ENCODE data around the gene ZNHIT2.

DNA sequence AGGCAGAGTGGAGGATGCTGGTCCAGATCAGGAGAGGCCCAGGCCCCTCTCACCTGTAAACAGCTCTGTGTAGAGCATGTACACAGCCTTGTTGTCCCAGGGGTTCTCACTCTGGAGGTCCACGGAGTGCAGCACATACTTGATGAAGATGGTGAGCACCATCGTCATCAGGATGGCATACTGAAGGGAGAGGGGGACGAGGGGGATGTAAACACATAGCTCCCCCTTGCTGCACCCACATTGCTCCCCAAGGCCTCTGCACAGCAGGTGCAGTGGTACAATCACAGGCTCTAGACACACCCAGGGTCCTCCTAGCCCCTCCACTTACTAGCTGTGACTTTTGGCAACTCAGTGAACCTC, 13.9 kb upstream of the ZNHIT2 start:
- TF ChIP-seq, protein P1, sequence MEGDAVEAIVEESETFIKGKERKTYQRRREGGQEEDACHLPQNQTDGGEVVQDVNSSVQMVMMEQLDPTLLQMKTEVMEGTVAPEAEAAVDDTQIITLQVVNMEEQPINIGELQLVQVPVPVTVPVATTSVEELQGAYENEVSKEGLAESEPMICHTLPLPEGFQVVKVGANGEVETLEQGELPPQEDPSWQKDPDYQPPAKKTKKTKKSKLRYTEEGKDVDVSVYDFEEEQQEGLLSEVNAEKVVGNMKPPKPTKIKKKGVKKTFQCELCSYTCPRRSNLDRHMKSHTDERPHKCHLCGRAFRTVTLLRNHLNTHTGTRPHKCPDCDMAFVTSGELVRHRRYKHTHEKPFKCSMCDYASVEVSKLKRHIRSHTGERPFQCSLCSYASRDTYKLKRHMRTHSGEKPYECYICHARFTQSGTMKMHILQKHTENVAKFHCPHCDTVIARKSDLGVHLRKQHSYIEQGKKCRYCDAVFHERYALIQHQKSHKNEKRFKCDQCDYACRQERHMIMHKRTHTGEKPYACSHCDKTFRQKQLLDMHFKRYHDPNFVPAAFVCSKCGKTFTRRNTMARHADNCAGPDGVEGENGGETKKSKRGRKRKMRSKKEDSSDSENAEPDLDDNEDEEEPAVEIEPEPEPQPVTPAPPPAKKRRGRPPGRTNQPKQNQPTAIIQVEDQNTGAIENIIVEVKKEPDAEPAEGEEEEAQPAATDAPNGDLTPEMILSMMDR (conservative IDR thresholded peaks at IDR 0.05; ENCODE audit: low read depth in 2 of 2): no peak
- TF ChIP-seq POLR2AphosphoS5 (IDR thresholded peaks at IDR 0.05; ENCODE audit: low read depth) (no peak), EZH2phosphoT487 (IDR thresholded peaks at IDR 0.05; ENCODE audit: unreplicated experiment) (no peak)

Measured in GM23338 (cell line).